Skin epidermis (tissue), 12 donors: ENCODE results near the gene MFSD2A.
A peak's percentile ranks its signal among the peaks of the same experiment; 100 is the strongest.
"Not testable (repeated sequence)": the region's sequence is repeated elsewhere in the genome, so short reads cannot be mapped to it uniquely, and the experiment has no call there.

Experiments used
- H3K27ac ChIP-seq, 21 experiments: fragments of 200-600 bp; sonication (generic) in 11 of 21; one replicate each; pipeline ENCODE4 v1.5.0; 2020; ENCODE audit warnings: mild to moderate bottlenecking in 3 of 21, inconsistent platforms in 2 of 21, moderate library complexity in 2 of 21
- H3K4me3 ChIP-seq, 7 experiments: fragments of 200-600 bp; sonication (generic) in 2 of 7; one replicate each; pipeline ENCODE4 v1.5.0; 2020; ENCODE audit warnings: inconsistent platforms in 2 of 7, mild to moderate bottlenecking in 2 of 7, moderate library complexity in 1 of 7

MFSD2A gene

DNA sequence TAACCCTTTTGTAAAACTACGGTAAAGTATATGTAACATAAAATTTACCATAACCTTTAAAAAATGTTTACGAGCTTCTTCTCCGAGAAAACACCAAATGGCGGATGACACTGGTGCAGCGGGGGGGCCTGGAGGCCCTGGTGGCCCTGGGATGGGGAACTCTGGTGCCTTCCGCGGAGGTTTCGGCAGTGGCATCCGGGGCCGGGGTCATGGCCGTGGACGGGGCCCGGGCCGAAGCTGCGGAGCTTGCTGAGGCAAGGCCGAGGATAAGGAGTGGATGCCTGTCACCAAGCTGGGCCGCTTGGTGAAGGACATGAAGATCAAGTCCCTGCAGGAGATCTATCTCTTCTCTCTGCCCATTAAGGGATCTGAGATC, 7.5 kb downstream of the MFSD2A start:
- no peak overlapping the region for H3K4me3 ChIP-seq

DNA sequence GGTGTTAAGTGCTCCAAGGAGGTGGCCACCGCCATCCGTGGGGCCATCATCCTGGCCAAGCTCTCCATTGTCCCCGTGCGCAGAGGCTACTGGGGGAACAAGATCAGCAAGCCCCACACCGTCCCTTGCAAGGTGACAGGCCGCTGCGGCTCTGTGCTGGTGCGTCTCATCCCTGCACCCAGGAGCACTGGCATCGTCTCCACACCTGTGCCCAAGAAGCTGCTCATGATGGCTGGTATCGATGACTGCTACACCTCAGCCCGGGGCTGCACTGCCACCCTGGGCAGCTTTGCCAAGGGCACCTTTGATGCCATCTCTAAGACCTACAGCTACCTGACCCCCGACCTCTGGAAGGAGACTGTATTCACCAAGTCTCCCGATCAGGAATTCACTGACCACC, 8.0 kb downstream of the MFSD2A start:
- H3K27ac ChIP-seq, H3K4me3 ChIP-seq: not testable (repeated sequence)

More for the DNA sequence above, 7.5 kb downstream of the MFSD2A start:
- H3K27ac ChIP-seq: no peak overlapping the region

DNA sequence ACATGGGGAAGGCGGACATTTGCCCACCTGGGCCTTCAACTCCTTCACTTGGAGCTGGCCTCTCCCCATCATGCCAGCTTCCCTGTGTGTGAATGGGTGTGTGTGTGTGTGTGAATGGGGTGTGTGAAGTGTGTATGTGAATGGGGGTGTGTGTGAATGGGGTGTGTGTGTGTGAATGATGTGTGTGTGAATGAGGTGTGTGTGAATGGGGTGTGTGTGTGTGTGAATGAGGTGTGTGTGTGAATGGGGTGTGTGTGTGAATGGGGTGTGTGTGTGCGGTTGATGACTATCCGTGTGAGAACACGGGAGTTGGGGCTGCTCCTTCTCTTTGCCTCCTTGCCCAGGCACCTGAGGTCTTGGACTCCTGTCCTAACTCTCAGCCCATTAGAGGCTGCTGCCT, 9.6 kb downstream of the MFSD2A start:
- H3K4me3 ChIP-seq: no peak overlapping the region
- no peak overlapping the region for H3K27ac ChIP-seq

DNA sequence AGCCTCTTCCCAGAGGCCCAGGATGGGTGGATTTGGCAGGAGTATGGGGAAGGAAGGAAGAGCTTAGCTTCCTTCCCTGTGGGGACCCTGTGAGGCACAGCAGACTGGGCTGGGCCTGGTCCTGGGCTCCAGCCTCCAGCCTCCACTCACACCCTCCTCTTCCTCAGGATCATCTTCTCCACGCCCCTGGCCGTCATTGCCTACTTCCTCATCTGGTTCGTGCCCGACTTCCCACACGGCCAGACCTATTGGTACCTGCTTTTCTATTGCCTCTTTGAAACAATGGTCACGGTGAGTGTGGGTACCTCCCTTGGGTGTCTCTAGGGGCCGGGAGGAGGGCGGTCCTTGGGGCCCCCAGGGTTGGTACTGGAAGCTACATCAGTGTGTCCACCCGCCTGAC, 10.1 kb downstream of the MFSD2A start:
- H3K4me3 ChIP-seq: no peak overlapping the region
- H3K27ac ChIP-seq: no peak overlapping the region

DNA sequence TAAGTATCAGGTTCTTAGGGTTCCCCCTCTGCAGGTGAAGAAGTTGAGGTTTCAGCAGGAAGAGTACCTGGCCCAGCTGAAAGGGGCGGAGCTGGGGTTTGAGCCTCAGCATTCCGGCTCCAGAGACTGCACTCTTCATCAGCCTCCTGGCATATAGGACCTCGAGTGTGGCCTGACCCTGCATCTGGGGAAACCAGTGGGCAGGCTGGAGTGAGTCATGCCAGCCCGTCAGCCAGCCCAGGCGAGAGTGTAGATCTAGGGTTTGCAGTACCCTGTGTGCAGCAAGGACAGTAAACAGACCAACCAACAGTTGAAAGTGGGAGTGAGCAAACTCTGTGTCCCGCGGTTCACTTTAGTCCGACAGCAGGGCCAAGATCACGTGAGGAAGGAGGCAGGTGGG, 14.1 kb downstream of the MFSD2A start:
- H3K27ac ChIP-seq: peak overlapping the region in 1 of 21 experiments; percentile 23
- H3K4me3 ChIP-seq: no peak overlapping the region

DNA sequence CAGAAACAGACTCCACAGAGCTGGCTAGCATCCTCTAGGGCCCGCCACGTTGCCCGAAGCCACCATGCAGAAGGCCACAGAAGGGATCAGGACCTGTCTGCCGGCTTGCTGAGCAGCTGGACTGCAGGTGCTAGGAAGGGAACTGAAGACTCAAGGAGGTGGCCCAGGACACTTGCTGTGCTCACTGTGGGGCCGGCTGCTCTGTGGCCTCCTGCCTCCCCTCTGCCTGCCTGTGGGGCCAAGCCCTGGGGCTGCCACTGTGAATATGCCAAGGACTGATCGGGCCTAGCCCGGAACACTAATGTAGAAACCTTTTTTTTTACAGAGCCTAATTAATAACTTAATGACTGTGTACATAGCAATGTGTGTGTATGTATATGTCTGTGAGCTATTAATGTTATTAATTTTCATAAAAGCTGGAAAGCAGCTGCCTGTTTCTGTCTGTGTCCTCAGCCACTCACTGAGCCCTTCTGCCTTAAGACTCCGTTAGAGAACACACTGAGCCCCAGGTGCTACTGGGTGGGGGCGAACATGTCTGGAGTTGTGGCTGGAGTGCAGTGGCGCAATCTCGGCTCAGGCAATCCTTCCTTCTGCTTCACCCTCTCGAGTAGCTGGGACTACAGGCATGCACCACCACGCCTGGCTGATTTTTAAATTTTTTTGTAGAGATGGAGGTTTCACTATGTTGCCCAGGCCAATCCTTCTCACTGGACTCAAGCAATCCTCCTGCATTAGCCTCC, 14.8 kb downstream of the MFSD2A start:
- peak overlapping the region in 3 of 21 experiments; percentile 14 to 24 (median 23) for H3K27ac ChIP-seq
- H3K4me3 ChIP-seq: no peak overlapping the region

DNA sequence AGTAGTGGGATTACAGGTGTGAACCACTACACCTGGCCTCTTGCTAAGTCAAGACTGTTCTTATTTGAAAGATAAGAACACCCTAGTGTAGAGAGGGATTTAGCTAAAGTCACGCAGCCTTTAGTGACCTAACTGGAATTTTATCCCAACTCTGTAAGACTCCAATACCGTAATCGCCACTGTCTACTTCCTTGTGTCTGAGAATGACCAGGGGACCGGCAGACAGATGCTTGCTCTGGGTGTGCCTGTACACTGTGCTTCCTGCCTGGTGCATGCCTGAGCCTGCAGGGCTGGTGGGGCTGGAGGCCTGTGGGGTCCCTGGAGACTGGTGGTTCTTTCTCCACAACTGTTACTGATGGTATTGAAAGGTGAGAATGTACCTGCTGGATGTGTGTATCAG, 15.3 kb downstream of the MFSD2A start:
- Histone ChIP-seq H3K4me3 (no peak overlapping the region), H3K27ac (no peak overlapping the region)

DNA sequence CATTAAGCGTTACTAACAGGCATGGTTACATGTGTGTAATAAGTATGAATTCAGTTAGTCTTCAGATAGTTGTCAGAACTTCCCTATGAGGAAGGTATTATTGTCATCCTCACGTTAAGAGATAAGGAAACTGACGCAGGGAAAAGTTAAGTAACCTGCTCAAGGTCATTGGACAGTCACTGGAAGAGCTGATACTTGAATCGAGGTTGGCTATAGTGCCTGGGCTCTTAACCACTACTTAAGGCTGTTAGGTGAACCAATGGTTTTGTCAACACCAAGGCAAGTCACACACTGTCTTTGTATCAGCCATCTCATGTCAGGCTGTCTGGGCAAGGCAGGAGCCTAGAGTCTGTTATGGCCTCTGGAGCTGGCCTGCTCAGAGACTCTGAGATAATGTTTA, 16.2 kb downstream of the MFSD2A start:
- Histone ChIP-seq H3K27ac (no peak overlapping the region), H3K4me3 (no peak overlapping the region)

DNA sequence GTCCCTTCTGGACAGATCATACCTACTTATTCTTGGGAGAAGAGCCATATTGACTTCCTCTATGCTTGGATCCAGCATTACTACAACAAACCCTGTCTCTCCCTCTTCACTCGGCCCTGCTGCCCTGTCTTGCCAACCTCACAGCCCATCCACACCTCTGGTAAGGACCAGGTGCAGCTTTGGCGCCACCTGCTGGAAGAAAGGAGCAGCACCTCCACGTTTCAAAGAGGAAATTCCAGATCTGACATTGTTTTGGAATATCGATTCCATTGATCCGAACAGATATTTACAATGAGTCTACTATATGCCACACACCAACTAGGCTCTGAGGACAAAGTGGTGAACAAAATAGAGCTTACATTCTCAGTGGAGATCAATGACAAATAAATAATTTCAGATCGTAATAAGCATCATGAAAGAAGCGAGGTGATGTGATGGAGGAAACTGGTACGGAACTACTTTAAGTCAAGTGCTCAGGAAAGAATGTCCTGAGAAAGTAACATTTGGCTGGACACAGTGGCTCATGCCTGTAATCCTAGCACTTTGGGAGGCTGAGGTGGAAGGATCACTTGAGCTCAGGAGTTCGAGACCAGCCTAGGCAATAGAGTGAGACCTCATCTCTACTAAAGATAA, 18.7 kb downstream of the MFSD2A start:
- Histone ChIP-seq H3K4me3 (no peak overlapping the region), H3K27ac (no peak overlapping the region)

DNA sequence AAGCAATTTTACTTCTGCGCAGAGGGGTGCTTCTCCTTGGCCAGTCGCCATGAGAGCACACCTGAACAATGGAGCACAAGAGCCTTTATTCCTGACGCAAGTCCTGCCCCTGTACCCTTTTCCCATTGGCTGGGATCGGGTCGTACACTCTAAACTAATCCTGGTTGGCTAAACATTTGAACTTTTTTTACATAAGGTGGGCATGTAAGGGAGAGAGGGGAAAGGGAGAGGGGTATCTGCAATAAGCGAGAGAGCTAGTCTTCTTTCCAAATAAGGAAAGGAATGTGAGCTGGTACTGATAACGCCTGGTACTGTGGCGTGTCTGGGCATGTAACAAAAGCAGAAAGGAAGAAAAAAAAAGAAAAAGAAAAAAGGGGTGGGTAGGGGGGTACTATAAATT, 21.8 kb downstream of the MFSD2A start:
- Histone ChIP-seq H3K27ac (no peak overlapping the region), H3K4me3 (no peak overlapping the region)

DNA sequence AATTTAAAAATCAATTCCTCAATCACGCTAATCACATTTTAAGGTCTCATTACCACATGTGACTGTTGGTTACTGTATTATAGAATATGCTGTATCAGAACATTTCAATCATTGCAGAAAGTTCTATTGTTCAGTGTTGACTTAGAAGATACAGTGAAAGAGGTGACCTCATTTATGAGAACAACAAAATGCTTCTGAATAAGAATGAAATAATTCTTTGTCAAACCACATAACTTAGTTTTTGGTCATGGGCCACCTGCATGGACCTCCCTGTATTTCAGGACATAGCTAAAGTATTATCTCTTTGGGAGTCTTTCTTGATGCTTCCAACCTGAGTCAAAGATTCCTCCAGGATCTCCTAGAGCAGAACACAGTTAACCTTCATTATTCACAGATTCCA, 22.3 kb downstream of the MFSD2A start:
- no peak overlapping the region for H3K27ac ChIP-seq
- H3K4me3 ChIP-seq: no peak overlapping the region

DNA sequence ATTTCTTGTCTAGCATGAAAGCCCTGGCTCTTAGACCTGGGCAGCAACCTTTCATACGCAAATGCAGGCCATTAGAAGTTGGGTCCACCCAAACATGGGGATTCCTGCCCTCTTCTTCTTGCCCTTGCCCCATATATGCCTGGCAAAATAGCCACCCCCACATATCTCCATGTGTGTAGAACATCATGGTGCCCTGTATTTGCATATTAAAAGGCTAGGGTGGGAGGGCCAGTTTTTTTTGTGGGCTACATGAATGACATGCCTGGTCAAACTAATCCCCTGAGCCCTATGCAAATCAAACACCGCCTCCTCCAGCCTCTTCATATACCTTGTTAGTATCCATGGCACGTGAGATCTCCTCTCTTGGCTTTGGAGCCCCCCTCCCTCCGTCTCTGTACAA, 24.7 kb downstream of the MFSD2A start:
- Histone ChIP-seq H3K4me3 (no peak overlapping the region), H3K27ac (no peak overlapping the region)

DNA sequence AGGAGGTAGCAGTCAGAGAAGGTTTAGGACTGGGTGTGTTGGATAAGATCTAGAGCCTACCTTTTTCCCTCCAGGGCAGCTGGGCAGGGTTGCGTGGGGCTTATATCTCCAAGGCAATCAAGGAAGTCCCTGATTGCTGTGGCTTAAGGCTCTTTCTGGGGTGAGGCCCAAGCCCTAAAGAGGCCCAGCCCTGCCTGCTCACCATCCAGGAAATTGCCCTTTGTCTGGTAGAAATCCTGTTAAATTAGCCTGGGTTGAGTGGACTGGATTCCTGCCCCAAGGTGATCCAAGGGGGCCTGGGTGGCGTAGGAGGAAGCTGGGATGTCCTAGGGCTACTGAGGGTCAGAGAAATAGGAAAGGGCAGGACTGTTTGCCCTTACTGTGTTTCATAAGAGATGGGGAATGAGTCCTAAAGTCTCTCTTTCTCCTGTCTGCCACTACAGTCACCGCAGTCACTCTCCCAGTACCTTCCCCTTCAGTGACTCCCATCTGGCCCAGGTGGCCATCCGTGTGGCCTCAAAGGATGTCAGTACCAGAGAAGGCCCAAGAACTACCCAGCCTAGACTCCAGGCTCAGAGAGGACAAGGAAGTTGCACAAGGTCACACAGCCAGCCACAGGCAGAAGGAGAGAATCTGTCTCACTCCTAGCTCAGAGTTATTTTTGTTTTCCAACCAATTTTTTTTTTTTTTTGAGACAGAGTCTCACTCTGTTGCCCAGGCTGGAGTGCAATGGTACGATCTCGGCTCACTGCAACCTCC, 25.8 kb downstream of the MFSD2A start:
- Histone ChIP-seq H3K27ac (no peak overlapping the region), H3K4me3 (no peak overlapping the region)

DNA sequence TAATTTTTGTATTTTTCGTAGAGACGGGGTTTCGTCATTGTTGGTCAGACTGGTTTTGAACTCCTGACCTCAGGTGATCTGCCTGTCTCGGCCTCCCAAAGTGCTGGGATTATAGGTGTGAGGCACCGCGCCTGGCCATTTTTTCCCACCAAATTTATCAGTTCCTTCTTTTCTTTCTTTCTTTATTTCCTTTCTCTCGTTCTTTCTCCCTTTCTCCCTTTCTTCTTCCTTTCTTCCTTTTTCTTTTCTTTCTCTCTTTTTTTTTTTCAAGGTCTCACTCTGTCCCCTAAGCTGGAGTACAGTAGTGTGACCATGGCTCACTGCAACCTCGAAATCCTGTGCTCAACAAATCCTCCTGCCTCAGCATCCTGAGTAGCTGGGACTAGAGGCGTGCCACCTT, 26.4 kb downstream of the MFSD2A start:
- H3K4me3 ChIP-seq: no peak overlapping the region
- H3K27ac ChIP-seq: no peak overlapping the region

DNA sequence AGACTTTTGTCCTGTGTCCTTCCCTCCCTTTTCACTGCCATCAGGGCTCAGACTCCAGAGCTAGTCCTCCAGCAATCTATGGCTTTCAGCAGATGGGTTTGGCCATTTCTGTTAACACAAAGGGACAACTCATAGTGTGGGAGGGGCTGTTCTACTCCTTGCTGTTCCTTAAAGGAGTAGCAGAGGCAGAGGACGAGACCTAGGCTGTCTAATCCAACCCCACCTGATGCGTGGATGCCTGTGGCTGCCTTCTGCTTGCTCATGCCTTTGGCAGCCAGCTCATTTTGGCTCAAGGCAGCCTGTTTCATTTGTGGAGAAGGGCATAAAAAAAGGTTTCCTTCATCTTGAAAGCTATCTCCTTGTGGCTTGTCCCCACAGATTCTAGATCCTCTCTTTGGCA, 27.0 kb downstream of the MFSD2A start:
- Histone ChIP-seq H3K4me3 (no peak overlapping the region), H3K27ac (peak overlapping the region in 1 of 21 experiments; percentile 9)

DNA sequence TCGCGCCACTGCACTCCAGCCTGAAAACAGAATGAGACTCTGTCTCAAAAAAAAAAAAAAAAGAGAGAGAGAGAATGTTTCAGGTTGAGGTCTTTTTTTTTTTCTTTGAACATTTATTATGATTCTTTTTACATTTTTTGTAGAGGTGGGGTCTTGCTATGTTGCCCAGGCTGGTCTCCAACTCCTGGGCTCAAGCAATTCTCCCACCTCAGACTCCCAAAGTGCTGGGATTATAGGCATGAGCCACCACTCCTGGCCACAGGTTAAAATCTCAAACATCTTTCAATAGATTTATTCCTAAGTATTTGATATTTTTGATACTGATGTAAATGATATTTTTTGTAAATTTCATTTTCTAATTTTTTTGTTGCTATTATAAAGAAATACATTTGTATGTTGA, 29.5 kb downstream of the MFSD2A start:
- not testable (repeated sequence) for H3K4me3 ChIP-seq, H3K27ac ChIP-seq

DNA sequence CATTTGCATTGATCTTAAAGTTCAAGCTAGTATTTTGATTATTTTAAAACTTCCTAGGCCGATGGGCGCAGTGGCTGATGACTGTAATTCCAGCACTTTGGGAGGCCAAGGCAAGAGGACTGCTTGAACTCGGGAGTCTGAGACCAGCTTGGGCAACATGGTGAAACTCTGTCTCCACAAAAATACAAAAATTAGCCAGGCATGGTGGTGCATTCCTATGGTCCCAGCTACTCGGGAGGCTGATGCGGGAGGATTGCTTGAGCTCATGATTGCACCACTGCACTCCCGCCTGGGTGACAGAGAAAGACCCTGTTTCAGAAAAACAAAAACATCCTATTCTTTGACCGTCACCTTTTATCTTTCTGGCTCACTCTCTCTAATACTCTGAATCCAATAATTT, 30.0 kb downstream of the MFSD2A start:
- no peak overlapping the region for H3K4me3 ChIP-seq
- no peak overlapping the region for H3K27ac ChIP-seq

DNA sequence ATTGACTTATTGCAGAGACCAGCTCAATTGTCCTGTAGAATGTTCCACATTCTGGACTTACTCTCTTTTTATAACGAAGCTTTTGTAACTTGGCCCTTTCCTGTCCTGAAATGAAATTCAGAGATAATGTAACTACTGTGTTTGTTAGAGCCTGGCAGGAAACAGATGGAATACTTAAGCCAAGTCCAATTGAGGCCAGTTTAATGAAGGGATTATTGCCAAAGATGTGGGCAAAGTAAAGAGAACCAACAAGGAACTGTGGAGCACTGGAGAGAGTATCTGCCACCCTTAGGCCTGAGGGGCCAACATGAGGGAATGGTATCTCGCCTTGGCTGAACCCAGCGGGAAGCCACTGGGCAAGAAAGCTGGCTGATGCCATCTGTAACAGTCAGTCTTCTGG, 32.9 kb downstream of the MFSD2A start:
- Histone ChIP-seq H3K27ac (peak overlapping the region in 1 of 21 experiments; percentile 38), H3K4me3 (no peak overlapping the region)

DNA sequence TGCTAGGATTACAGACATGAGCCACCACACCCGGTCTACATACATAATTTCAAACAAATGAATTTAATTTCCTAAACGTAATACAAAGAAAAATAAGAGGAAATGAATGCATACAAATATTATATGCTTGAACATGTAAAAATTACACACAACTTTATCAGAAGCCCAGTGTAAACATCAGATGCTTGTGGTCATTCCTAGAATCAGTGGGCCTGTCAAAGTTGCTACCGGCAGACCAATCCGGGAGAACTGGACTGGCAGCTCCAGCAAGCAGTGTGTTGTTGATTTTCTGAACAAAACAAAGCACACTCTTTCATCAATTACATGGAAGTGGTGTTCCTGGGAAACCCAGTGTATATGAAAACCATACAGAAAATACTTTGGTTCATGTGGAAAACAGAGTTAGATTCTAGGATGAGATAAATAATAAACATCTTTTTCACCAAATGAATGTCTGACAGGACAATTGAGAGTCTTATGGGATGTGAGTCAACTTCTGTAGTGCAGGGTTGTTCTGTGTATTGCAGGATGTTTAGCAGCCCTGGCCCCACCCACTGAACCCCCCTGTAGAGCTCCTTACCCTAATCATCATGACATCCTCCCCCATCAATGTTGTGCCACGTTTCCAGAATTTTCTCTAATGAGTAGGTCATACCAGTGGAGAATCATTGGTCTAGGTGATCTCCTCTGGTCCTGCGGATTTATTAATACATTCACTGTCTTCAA, 33.8 kb downstream of the MFSD2A start:
- Histone ChIP-seq H3K27ac (peak overlapping the region in 1 of 21 experiments; percentile 38), H3K4me3 (no peak overlapping the region)

DNA sequence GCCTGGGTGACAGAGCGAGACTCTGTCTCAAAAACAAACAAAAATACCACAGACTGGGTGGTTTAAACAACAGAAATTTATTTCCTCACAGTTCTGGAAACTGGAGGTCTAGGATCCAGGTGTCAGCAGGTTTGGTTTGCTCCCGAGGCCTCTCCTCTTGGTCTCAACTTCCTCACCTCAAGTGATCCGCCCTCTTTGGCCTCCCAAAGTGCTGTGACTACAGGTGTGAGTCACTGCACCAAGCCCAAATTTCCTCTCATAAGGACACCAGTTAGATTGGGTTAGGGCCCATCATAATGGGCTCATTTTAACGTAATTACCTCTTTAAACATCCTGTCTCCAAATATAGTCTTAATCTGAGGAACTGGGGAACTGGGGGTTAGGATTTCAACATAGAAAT, 35.5 kb downstream of the MFSD2A start:
- no peak overlapping the region for H3K27ac ChIP-seq
- H3K4me3 ChIP-seq: no peak overlapping the region
